Measurements from ENCODE around the gene NOX5. TPM values are rescaled to one million over a fixed set of nuclear protein-coding genes. Genes with fewer than 3 reads are reported as not detected.

The NOX5 gene
- total RNA-seq, 1 experiment from 2014 or later, result 0.91 TPM

DNA sequence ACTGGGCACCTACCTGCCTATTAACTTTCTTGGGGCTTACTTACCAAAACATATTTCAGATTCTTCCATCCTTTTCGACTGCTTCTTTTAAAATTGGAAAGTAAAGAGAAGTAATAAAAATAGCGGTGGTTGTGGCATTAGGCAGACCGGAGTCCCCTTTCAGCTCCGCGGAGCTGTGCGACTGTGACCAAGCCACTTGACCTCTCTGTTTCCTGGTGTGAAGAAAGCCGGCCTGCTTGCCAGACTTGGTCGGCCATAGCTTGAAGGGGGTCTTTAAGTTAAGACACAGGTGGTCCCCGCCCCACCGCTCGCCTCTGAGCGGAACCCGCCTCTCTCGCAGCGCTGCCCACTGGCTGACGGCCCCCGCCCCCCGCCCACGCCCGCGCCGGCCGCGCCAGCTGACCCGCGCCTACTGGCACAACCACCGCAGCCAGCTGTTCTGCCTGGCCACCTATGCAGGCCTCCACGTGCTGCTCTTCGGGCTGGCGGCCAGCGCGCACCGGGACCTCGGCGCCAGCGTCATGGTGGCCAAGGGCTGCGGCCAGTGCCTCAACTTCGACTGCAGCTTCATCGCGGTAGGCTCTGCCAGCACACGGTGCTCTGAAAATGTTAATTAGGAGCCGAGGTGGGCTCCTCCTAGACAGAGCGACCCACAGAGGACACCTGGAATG lies 18.3 kb downstream of the NOX5 start:
- ATAC-seq, result no peak
- Histone ChIP-seq H3K9me3 (ENCODE audit: control insufficient read depth in 1 of 2, insufficient read depth in 1 of 2, low read depth in 1 of 2, low read length in 2 of 2) (no peaks in the 10 kb centered on the region), H4K20me1 (ENCODE audit: insufficient read depth) (no peaks in the 10 kb centered on the region), H3K27me3 (ENCODE audit: insufficient read depth, low read length) (no peaks in the 10 kb centered on the region), H3K79me2 (ENCODE audit: insufficient read depth, low read length) (no peaks in the 10 kb centered on the region), H3K4me1 (ENCODE audit: control insufficient read depth in 1 of 2, insufficient read depth in 2 of 2, low read length in 2 of 2) (peaks cover 7 to 49% of the 10 kb centered on the region in 2 experiments; a peak in 3 of 4 replicates), H2AFZ (ENCODE audit: low read depth, low read length, poor library complexity, severe bottlenecking) (peak overlapping the region; percentile 98), H3K36me3 (ENCODE audit: control insufficient read depth in 1 of 2, insufficient read depth in 2 of 2, low read length in 2 of 2) (no peaks in the 10 kb centered on the region), H3K9ac (ENCODE audit: low read length) (peak overlapping the region; percentile 35; the same call in 1 of the 2 replicates), H3K9me2 (ENCODE audit: insufficient read depth) (no peaks in the 10 kb centered on the region), H3K4me2 (ENCODE audit: low read length) (peak overlapping the region; percentile 94), H3K4me3 (replicated peaks in 1 of 2; ENCODE audit: low read depth in 1 of 2, low read length in 2 of 2) (peak overlapping the region in 1 of 2 experiments; percentile 59; a peak in 2 of 4 replicates), H3K27ac (ENCODE audit: low read depth, low read length) (no peak overlapping the region)
- TF ChIP-seq ELF1 (IDR thresholded peaks at IDR 0.05; ENCODE audit: borderline replicate concordance, low read depth) (no peak), EGR1 (IDR thresholded peaks at IDR 0.05; ENCODE audit: low read depth) (no peak), EZH2phosphoT487 (IDR thresholded peaks at IDR 0.05; ENCODE audit: borderline replicate concordance) (no peak), TCF7L2 (IDR thresholded peaks at IDR 0.05; ENCODE audit: borderline replicate concordance, extremely low read depth, insufficient read depth, insufficient read length) (no peak), RAD21 (IDR thresholded peaks at IDR 0.05; ENCODE audit: low read depth) (no peak), POLR2AphosphoS5 (IDR thresholded peaks at IDR 0.05; ENCODE audit: low read depth, low read length) (no peak), SP1 (IDR thresholded peaks at IDR 0.05; ENCODE audit: low read depth) (no peak), EZH2 (IDR thresholded peaks at IDR 0.05) (no peak), SRF (IDR thresholded peaks at IDR 0.05; ENCODE audit: low read depth) (no peak), FOSL1 (IDR thresholded peaks at IDR 0.05; ENCODE audit: low read depth) (no peak), ZNF274 (IDR thresholded peaks at IDR 0.05; ENCODE audit: low read depth, low read length) (no peak), ZFX (IDR thresholded peaks at IDR 0.05) (no peak)
- TF ChIP-seq, protein P1, sequence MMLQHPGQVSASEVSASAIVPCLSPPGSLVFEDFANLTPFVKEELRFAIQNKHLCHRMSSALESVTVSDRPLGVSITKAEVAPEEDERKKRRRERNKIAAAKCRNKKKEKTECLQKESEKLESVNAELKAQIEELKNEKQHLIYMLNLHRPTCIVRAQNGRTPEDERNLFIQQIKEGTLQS (IDR thresholded peaks at IDR 0.05), result no peak
- TF ChIP-seq, protein P2, sequence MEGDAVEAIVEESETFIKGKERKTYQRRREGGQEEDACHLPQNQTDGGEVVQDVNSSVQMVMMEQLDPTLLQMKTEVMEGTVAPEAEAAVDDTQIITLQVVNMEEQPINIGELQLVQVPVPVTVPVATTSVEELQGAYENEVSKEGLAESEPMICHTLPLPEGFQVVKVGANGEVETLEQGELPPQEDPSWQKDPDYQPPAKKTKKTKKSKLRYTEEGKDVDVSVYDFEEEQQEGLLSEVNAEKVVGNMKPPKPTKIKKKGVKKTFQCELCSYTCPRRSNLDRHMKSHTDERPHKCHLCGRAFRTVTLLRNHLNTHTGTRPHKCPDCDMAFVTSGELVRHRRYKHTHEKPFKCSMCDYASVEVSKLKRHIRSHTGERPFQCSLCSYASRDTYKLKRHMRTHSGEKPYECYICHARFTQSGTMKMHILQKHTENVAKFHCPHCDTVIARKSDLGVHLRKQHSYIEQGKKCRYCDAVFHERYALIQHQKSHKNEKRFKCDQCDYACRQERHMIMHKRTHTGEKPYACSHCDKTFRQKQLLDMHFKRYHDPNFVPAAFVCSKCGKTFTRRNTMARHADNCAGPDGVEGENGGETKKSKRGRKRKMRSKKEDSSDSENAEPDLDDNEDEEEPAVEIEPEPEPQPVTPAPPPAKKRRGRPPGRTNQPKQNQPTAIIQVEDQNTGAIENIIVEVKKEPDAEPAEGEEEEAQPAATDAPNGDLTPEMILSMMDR (IDR thresholded peaks at IDR 0.05 in 2 of 3, conservative IDR thresholded peaks at IDR 0.05 in 1 of 3; ENCODE audit: borderline replicate concordance in 1 of 3, insufficient read depth in 1 of 3, low read depth in 2 of 3, low read length in 2 of 3), result no peak
- no peak for DNase-seq (ENCODE audit: low read depth, low spot score)
- ChIA-PET CTCF (interaction anchor here (1.4 to 3.4 kb wide), 3 partner anchors 9 to 430 kb away, joined by 11 to 15 read pairs (median 12); no protein-coding TSS in a partner anchor), POLR2A (no interaction called here), RAD21 (ENCODE audit: low non-redundant PET in 1 of 2, low total read pairs in 2 of 2, uncharacterized antibody in 2 of 2, unreplicated experiment in 2 of 2) (no interaction called here)
- no TSS peak for BruUV-seq (replicated peaks)
- intact Hi-C loops (cut with micrococcal nuclease), result no loop called here
